ENCODE results near the gene OTOG.

OTOG gene

DNA sequence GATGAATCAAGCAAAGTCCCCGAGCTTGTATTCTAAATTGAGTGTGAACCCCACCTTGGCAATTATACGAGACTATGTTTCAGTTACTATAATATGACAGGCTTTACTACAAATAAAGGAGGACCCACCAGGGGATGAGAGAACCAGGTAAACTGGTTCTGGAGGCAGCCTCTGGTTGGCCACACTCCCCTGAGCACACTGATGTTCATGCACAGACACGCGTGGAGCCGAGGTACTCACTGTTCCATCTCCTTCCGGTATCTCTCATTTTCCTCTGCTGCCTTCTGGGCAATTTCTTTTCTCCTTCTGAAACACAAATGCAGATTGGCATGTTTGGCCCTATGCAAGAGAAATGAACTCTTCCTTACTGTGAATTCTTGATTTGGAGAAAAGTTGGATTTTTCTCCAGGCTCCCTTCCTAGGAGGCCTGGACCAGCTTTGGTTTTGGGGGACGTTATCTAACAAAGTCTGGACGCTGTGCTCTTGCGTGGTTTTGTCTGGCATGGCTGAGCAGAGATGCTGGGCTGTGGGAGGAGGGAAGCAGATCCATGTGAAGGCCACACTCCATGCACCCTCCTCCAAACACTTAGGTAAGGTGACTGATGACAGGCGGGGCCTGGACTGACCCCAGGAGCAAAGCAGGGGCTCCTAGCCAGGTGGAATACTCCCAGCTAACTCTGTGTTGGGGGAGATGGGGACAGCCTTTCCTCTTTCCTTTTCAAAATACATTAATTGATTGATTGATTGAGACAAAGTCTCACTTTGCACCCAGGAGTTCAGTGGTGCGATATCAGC lies 25.8 kb upstream of the OTOG start:
- no peak for DNase-seq

GRCh38 chr11:17522655-17523054 lies 24.4 kb upstream of the OTOG start:
- DNase-seq = no peak

DNA sequence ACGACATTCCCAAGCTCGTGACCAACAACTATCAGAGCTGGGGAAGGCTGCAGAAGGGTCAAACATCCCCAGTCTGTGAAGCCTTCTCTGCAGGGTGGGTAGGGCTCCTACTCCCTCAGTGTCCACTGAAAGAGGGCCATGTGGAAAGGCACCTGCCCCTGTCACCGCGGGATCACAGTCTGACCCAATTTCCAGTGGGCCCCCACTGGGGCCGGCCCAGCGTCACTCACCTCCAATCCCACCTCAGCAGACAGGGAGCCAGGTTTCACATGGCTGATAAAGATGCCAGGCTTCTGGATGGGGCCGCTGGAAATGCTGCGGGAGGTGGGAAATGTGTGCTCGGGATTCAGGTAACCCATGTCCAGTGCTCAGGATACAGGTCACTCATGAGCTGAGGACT lies 22.8 kb upstream of the OTOG start:
- no peak for DNase-seq

DNA sequence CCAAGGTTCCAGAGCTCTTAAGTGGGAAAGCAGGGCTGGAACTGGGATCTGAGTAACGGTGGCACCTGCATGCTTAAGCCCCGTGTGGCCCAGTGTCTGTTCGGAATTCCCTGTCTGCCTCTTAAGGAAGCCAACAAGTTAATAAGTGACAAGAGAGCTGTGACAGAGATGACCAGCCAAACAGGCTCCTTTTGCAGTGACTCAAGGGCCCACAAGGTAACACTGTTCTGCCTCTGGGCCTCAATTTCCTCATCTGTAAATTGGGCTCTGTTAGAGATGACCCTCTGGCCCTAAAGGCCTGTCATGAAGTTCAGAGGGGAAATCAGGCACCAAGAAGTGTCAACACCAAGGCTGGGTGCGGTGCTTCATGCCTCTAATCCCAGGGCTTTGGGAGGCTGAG lies 21.5 kb upstream of the OTOG start:
- DNase-seq = no peak

DNA sequence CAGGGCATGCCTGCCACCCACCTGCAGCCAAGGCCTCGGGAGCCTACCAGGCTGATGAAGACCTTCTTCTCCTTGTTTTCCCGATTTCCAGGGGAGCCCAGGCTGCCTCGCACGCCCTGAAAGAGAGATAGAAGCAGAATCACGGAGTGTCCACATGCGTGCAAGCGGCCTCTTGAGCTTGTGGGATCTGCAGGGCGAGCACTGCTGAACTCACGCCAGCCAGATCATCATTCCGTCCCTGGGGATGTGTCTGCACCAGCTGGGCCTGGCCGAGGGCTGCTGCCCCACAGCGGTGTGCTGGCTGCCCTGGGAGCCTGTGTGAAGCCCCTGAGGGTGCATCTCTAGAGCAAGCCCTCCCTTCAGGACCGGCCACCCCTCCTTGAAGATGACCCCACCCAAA lies 20.7 kb upstream of the OTOG start:
- DNase-seq = no peak

DNA sequence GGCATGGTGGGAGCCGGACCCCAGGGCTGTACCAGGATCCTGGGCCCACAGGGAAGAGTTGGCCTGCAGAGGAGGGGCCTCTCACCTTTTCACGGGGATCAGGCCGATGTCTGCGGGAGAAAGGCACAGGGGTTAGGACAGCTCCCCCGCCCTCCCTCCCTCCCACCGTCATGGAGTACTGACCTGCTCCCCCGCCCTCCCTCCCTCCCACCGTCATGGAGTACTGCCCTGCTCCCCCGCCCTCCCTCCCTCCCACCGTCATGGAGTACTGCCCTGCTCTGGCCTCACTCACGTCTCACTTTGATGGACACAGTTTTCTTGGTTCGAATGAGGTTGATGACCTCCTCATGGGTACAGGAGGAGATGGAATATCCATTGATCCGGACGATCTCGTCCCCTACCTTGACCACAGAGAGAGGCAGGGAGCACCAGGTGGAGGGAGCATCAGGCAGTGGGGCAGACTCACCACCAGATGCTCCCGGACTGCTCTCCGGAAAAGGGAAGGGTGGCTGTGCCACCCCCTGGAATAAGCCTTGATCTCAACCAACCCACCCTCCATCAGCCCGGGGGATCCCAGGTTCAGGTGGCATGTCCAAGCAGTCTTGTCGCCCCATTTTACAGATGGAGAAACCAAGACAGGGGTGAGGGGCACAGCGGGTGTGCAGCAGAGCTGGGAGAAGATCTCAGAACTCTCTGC lies 20.0 kb upstream of the OTOG start:
- DNase-seq = no peak

DNA sequence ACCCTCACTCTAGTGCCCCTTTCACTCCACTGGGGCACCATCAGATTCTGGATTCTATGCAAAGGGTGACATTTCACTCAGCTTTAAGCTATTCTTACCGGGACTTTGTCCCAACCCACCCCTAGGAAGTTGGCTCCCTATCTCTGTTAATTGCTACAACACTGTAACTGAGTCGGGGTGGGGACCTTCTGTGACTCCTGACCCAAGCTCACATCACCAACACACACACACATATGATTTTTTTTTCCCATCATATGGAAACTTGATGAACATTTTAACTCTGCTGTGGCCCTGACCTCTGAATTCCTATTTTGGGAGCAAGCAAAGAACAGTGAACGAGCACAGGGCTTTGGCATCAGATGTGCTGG lies 19.4 kb upstream of the OTOG start:
- DNase-seq = no peak

GRCh38 chr11:17528181-17528691 lies 18.8 kb upstream of the OTOG start:
- peak; percentile 38 for DNase-seq

- no peak for DNase-seq
These were observed 17.9 kb upstream of the OTOG start for GRCh38 chr11:17528906-17529843.

DNA sequence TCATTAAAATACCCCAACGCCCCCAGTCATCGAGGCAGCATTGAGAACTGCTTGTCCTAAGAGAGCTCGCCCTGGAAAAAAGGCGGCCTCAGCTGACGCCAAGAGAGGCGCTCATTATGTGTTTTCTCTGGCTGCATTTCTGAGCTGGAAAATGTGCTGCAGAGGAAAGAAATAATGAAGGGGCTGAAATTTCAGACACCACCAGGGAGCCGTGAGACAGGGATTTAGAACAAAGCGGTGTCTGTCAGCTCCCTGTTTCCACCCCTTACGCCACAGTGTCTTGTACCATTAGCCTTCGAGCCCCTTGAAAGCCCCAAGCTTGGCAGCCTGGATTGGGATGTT lies 17.2 kb upstream of the OTOG start:
- DNase-seq = no peak

DNA sequence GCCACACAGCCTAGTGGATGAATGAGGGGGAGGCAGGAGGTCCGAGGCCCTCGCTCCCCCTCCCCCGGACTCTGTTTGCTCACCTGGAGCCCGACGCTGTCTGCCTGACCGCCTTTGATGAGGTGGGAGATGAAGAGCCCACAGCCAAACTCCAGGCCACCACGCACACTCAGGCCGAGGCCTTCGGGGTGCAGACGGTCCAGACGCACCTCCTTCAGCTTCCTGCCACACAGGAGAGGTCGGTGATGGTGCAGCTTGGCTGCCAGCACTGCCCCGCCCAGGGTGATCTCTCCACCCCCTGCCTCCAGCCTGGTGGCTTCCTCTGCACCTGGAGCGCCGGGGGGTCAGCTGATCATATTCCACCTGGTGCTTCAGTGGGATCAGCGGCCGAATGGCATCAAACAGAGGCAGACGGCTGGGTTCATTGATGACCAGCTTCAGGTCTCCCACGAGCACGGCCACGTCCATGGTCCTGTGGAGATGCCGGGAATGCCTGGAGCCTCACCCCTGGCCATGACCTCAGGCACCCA lies 15.9 kb upstream of the OTOG start:
- peak; percentile 5 for DNase-seq

- no peak for DNase-seq
These were observed 15.4 kb upstream of the OTOG start for GRCh38 chr11:17531636-17532113.

DNA sequence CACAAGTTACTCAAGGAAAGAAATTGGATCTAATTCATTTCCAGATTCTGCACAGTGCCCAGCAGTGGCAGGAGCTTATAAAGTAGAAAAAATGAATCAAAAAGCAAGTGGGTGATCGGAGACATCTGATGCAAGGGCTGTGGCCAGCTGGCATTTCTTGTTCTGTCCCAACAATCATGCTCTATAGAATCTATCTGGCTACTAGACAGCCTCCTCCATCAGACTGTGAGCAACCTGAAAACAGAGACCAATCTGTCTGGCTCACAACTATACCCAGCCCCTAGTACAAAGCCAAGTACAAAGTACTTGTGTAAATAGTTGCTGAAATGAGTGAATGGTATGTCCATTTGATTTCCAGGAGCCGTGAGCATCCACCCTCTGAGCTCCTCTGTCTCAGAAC lies 14.3 kb upstream of the OTOG start:
- DNase-seq = no peak

DNA sequence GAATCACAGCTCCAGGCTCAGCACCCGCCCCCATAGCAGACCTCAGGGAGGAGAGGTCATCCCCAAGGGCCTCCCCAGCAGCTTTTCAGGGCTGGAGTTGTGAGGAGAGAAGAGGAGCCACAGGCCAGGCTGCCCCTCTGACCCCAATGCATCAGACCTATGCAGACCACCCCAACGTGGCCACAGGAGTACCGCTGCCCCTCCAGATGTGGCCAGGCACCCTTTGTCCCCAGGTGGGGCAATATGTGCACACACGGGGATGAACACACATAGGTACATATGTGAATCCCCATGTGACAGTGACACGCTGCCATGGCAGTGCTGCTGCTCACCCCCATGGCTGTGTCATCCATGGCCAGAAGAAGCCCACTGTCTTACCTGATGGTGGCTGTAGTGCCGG lies 13.7 kb upstream of the OTOG start:
- no peak for DNase-seq

GRCh38 chr11:17533778-17534415 lies 13.2 kb upstream of the OTOG start:
- no peak for DNase-seq

GRCh38 chr11:17535488-17535887 lies 11.6 kb upstream of the OTOG start:
- DNase-seq = no peak

DNA sequence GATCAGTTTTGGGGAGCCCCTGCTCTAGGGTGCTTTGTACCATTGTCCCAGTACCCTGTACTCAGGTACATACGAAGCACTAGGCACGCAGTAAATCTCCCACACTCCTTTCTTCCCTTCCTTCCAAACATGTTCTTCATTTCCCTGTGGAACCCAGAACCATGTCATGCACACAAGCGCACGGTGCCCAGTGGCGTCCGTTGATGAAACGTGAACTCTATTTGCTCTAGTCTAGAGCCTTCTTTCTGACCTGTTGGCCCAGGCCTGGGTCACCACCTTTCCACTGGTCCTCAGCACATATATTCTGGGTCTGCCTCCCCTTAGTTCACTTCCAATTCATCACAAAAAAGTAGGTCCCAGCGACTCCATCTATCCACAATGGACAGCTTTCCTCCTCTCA lies 9.8 kb upstream of the OTOG start:
- DNase-seq = no peak

DNA sequence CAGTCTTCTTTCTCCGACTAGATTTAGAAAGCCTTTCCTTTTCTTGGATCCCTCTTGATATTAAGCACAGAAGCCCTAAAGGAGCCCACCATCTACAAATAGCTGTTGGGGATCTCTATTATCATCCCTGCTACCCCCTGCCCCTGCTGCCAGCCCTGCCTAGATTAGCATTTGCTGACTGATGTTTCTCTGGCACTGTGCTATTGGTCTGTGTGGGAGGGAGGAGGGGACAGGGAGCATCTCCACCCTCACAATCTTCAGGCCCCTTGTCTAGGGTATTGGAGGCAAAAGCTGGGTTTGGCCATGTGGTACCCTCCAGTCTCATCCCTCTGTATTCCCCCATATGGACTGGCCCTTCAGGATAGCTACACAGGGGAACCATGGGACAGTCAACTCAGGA lies 9.0 kb upstream of the OTOG start:
- no peak for DNase-seq

DNA sequence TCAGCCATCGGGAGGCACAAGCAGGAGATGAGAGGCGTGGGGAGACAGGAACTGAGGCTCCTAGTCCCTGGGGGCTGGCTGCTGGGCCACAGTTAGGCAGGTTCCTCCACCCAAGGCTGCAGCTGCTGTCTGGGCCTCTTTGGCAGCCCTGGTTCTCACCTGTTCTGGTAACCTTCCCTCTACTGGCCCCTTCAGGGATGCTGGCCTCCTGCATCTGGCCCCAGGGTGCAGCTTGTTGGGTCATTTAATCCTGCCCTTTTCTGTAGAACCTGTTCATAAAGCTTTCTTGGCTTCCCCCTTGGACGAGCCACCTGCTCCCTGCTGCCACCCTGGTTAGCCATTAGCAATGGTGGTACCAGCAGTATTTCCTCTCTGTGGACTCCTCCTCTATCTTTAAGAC lies 8.3 kb upstream of the OTOG start:
- DNase-seq = no peak

DNA sequence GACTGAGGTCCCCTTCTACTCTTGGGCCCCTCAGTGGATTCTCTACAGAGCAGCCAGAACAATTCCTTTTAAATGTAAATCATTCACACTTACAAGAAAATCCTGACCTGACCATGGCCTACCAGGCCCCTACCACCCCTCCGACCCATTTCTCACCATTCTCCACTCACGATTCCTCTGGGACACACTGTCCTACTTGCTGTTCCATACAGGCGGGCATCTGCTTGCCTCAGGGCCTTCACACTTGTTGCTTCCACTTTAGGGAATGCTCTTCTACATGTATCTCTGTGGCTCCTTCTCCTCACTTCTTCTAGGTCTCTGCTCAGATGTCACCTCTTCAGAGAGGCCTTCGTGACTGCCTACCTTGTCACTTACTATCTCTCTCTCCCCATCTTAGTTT lies 6.3 kb upstream of the OTOG start:
- DNase-seq = no peak

- DNase-seq = no peak
These were observed 5.7 kb upstream of the OTOG start for GRCh38 chr11:17541330-17541885.

DNA sequence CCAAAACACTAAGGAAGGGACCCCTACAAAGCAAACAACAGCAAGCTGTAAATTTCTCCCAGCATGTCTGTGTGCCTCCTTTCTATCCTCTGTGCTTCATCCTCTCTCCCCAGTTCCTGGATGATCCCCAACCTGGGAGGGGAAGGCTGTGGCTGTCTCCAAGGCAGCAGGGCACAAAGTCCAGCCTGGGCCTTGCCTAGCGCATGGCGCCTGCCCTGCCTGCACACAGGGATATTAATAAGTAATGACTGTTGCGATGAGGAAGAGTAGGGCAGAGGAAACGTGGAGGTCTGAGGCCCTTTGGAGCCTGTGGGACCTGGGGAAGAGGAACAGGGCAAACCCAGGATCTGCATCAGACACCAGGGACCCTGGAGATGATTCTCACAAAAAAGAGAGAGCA lies 4.8 kb upstream of the OTOG start:
- no peak for DNase-seq

All from activated CD4-positive, alpha-beta T cell treated with anti-CD3 and anti-CD28 coated beads, Interleukin-2, amount 50 U/mL, for 1 hour (primary cell).